Calu3 (cell line): ENCODE measurements around the gene DCC. TPM values are rescaled to one million over a fixed set of nuclear protein-coding genes. Genes with fewer than 3 reads are reported as not detected.

ENCODE experiments used
- BruUV-seq: library from RNA; stranded (reverse); fragments of 400-500 nt; replicated peaks from 2 replicates; lab custom pipeline; 2021; lab: Mats Ljungman, UMichigan
- CTCF ChIA-PET: fragments of 300-600 bp; sonication (Branson Sonifier 250); formaldehyde crosslinking; loops from one replicate; lab custom pipeline; 2022; ENCODE audit warnings: antibody characterized with exemption; lab: Charles Lee
- DNase-seq: peaks from one replicate; pipeline ENCODE4 v3.0.0; 2022
- H3K27ac Mint-ChIP-seq: one replicate; pipeline ENCODE4 v1.8.0; 2022; ENCODE audit warnings: mixed read lengths; ENCODE audit not compliant: unreplicated experiment
- H3K27me3 Mint-ChIP-seq: one replicate; pipeline ENCODE4 v1.8.0; 2022; ENCODE audit warnings: mixed read lengths; ENCODE audit not compliant: unreplicated experiment
- H3K36me3 Mint-ChIP-seq: one replicate; pipeline ENCODE4 v1.8.0; 2022; ENCODE audit warnings: mild to moderate bottlenecking, moderate library complexity, mixed read lengths; ENCODE audit not compliant: insufficient read depth, unreplicated experiment
- H3K4me1 Mint-ChIP-seq: one replicate; pipeline ENCODE4 v1.8.0; 2022; ENCODE audit warnings: mild to moderate bottlenecking, low read depth, mixed read lengths; ENCODE audit not compliant: unreplicated experiment
- H3K4me3 Mint-ChIP-seq: one replicate; pipeline ENCODE4 v1.8.0; 2022; ENCODE audit warnings: mild to moderate bottlenecking, low read depth, moderate library complexity, mixed read lengths; ENCODE audit not compliant: unreplicated experiment
- H3K9me3 Mint-ChIP-seq: one replicate; pipeline ENCODE4 v1.8.0; 2022; ENCODE audit warnings: low read depth, mixed read lengths; ENCODE audit not compliant: unreplicated experiment
- CTCF ChIP-seq: fragments of 200-600 bp; IDR thresholded peaks from one replicate; pipeline ENCODE4 v1.8.0; 2022; ENCODE audit warnings: antibody characterized with exemption; ENCODE audit not compliant: unreplicated experiment
- intact Hi-C: fragments of 100-400 bp; cut with micrococcal nuclease; formaldehyde crosslinking; loops from one replicate; pipeline ENCODE4 v1.10.0; 2022; ENCODE audit not compliant: unreplicated experiment
- total RNA-seq: library from RNA; stranded (reverse); gene quantifications from 2 replicates; pipeline ENCODE4 v1.2.3, GENCODE V29; 2022

The DCC gene
- total RNA-seq, 1 experiment from 2014 or later, result not detected

DNA sequence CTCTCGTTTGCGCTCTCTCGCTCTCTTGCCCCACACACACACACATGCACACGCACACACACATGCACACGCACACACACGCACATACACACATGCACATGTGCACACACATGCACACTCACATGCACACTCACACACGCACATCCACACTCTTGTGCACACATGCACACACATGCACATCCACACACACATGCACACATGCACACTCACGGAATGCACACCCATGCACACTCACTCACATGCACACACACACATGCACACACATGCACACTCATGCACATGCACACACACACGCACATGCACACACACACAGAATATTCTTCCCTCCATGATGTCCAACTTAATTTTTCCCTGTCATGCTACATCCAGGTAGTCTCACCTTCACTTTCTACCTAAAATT, 360.1 kb downstream of the DCC start:
- Mint-ChIP-seq H3K4me3 (no peak overlapping the region), H3K27ac (no peak overlapping the region), H3K4me1 (no peaks in the 10 kb centered on the region), H3K27me3 (no peaks in the 10 kb centered on the region), H3K36me3 (no peaks in the 10 kb centered on the region), H3K9me3 (peaks cover 5% of the 10 kb centered on the region)
- TF ChIP-seq CTCF, result no peak
- intact Hi-C loops, result no loop called here
- no TSS peak for BruUV-seq
- no peak for DNase-seq
- CTCF ChIA-PET, result no interaction called here

GRCh38 chr18:52700816-52701215, 360.8 kb downstream of the DCC start:
- no peak for TF ChIP-seq CTCF
- no TSS peak for BruUV-seq
- no peak for DNase-seq
- Mint-ChIP-seq H3K27ac (no peak overlapping the region), H3K4me3 (no peak overlapping the region), H3K9me3 (peaks cover 5% of the 10 kb centered on the region), H3K36me3 (no peaks in the 10 kb centered on the region), H3K27me3 (no peaks in the 10 kb centered on the region), H3K4me1 (no peaks in the 10 kb centered on the region)
- CTCF ChIA-PET, result no interaction called here
- intact Hi-C loops, result no loop called here

GRCh38 chr18:52701219-52701935, 361.4 kb downstream of the DCC start:
- no peaks in the 10 kb centered on the region for H3K27me3 Mint-ChIP-seq
- no peak for TF ChIP-seq CTCF
- no TSS peak for BruUV-seq
- CTCF ChIA-PET, result no interaction called here
- H3K9me3 Mint-ChIP-seq, result peaks cover 5% of the 10 kb centered on the region
- no peak overlapping the region for H3K4me3 Mint-ChIP-seq
- no peak for DNase-seq
- H3K27ac Mint-ChIP-seq, result no peak overlapping the region
- intact Hi-C loops, result no loop called here
- H3K4me1 Mint-ChIP-seq, result no peaks in the 10 kb centered on the region
- H3K36me3 Mint-ChIP-seq, result no peaks in the 10 kb centered on the region

DNA sequence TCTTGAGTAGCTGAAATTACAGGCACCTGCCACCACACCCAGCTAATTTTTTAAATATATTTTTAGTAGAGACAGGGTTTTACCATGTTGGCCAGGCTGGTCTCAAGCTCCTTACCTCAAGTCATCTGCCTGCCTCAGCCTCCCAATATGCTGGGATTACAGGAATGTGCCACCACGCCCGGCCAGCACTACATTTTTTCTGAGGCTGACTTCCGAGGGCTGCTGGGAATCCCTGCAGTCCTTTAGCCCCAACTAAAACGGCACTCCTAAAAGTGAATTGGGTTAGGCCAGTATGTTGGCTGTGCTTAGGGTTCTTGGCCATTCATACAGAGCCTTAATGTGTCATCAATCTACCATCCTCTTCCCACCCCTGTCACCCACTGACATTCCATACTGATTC, 375.4 kb downstream of the DCC start:
- no TSS peak for BruUV-seq
- intact Hi-C loops, result no loop called here
- Mint-ChIP-seq H3K9me3 (peaks cover 2% of the 10 kb centered on the region), H3K27ac (no peak overlapping the region), H3K36me3 (no peaks in the 10 kb centered on the region), H3K4me3 (no peak overlapping the region), H3K4me1 (no peaks in the 10 kb centered on the region), H3K27me3 (peaks cover 22% of the 10 kb centered on the region)
- no peak for TF ChIP-seq CTCF
- no peak for DNase-seq
- CTCF ChIA-PET, result no interaction called here
